Femur (tissue), 1 donor: ENCODE data around the gene USPL1.
"Not testable (repeated sequence)": the region's sequence is repeated elsewhere in the genome, so short reads cannot be mapped to it uniquely, and the experiment has no call there.

ENCODE experiments used
- DNase-seq: peaks from one replicate; pipeline ENCODE4 v3.0.0-alpha.2; 2017

The USPL1 gene

GRCh38 chr13:30617315-30618185, at the start of gene USPL1:
Gene USPL1 (plus strand): TSS chr13:30617920. CDS start chr13:30621141, 3,221 bp downstream.
- peak; percentile 100 for DNase-seq

DNA sequence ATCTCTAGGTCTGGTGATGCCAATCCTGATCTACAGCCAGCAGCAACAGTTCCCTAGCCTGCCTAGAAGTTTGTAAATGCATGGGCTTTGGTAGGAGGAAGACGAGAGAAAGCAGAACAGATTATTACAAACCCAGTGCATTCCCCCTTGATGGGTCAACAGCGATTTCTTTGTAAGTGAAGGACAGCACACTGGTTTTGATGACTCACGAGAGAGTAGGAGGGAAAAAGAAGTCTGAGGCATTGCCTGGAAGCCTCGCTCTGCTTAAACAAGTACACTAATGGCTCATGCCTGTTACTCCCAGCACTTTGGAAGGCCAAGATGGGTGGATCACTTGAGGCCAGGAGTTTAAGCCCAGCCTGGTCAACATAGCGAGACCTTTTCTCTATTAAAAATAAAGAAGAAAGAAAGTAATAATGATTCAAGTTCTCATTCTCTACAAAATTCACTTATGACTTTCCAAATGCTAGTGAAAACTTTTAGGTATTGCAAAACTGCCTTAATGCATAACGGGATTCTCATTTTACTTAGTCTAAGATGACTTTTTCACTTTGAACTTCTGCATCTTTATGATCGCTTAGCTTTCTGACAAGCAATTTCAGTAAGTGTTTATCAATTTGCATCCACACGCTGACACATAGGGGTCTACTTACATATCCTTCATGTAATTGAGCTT, 47.7 kb upstream of the USPL1 start:
- DNase-seq = peak; percentile 28

DNA sequence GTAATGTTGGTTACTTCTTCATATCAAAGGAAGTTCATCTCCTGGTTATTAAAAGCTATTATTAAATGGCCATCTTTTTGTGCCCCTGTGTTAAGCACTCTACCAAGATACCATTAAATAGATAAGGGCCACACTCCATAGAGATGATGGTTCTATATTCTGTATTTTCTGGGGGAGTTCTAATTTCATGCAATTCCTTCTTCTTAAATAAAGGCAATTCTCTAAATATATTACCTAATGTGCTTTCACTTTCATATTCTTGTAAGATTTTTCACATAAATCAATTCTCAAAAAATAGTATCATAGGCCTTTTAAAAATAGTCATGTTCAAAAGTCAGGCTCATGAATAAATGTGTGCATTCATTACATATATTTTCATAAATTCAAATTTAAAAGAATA, 47.0 kb upstream of the USPL1 start:
- no peak for DNase-seq

DNA sequence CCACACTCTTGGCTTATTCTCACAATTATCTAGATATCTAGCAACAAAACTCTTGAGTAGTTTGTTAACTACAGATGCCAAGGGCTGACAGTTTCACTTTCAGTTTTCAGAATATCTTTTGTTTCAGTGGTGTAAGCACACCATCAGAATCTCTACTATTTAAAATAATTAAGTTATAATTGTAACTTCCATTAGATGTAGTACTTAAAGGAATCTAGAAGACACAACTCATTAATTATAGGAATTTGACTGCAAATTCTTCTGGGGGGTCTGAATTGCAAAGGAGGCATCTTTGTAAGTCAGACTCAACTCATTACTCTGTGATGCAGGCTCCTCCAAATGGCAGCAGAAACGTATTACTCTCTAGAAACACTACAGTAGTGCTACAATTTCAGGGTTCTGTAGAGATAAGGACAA, 44.9 kb upstream of the USPL1 start:
- DNase-seq = peak; percentile 37

- no peak for DNase-seq
These were observed 41.2 kb upstream of the USPL1 start for GRCh38 chr13:30576528-30576927.

GRCh38 chr13:30577401-30577852, 40.3 kb upstream of the USPL1 start:
- DNase-seq = no peak

DNA sequence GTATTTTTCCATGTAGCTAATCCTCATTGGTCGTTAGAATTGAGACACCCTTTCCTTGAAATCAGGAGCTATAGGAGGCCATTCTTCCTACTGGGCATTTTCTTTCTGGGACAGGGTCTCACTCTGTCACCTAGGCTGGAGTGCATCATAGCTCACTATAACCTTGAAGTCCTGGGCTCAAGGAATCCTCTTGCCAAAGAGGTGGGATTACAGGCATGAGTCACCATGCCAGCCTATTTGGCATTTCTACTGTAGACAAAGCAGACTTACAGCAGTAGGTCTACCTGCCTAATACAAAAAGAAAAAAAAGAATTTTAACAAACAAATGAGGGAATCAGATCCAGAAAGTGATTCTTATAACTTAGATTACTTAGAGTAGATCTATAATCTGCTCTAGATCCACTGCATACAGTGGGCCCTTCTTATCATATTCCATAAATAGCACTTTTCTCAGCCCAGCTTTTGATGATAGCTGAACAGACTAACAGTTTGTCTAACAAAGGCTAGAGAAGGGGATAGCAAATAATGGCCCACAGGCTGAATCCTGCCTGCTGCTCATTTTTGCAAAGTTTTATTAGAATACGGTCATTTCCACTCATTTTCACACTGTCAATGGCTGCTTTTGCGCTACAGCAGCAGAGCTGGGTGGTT, 36.7 kb upstream of the USPL1 start:
- no peak for DNase-seq

DNA sequence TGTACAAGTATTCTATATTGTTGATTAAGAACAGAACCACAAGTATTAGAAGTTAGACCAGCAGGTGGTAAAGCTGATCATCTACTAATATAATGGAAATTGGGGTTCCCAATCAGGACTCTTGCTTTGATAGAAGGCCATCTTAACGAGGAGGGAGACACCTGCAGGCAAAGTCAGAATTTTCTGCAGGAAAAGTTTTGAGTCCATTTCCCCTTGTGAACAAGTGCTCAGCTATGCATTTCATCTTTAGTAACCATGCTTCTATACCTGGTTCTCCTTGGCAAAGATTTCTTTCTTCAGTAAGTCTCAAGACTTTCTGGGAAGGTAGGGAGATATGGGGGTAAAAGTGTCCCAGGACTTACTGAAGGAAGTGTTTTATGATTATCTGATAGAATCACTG, 36.1 kb upstream of the USPL1 start:
- no peak for DNase-seq

GRCh38 chr13:30584051-30584731, 33.5 kb upstream of the USPL1 start:
- DNase-seq = no peak

GRCh38 chr13:30585748-30586262, 31.9 kb upstream of the USPL1 start:
- DNase-seq = no peak

GRCh38 chr13:30587231-30587630, 30.5 kb upstream of the USPL1 start:
- DNase-seq = no peak

GRCh38 chr13:30587739-30588138, 30.0 kb upstream of the USPL1 start:
- DNase-seq = no peak

DNA sequence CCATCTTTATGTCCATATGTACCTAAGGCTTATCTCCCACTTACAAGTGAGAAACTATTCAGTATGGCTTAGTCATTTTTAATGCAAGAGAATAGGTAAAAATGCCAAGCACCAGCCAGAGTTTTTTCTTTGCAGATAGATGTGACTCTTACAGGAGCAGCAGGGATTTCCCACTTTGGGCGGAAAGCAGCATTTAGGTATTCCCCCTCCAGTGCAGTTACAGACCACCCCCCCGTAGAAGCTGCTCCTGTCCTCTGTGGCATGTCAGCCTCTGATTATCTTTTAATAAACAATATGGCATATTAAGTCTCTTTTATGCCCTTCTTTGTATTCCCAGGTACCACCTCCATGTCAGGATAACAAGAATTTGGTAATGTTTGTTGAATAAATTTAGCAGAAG, 24.7 kb upstream of the USPL1 start:
- DNase-seq = no peak

DNA sequence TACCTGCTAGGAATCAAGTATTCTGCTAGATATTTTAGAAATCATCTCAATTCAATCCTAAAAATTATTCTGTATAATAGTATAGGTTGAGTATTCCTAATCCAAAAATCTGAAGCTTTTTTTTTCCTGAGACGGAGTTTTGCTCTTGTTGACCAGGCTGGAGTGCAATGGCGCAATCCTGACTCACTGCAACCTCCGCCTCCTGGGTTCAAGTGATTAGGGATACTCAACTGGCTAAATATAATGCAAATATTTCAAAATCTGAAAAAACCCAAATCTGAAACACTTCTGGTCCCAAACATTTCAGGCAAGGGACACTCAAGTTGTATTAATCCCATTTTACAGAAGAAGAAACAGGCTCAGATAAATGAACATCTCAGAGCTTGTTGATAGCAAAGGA, 17.2 kb upstream of the USPL1 start:
- no peak for DNase-seq

DNA sequence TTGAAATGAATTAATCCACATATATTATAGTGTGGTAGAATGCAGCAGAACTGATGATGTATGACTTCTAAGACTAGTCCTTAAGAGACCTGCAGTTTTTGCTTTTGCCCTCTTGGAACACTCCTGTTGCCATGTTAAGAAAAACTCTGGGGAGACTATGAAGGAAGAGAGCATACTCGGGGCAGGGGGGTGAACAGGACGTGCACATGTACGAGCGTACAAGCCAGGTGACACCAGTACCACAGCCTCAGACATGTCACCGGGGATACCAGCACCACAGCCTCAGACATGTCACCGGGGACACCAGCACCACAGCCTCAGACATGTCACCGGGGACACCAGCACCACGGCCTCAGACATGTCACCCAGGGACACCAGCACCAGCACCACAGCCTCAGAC, 15.9 kb upstream of the USPL1 start:
- DNase-seq = no peak

- no peak for DNase-seq
These were observed 12.7 kb upstream of the USPL1 start for GRCh38 chr13:30605052-30605451.

GRCh38 chr13:30607186-30607585, 10.5 kb upstream of the USPL1 start:
- not testable (repeated sequence) for DNase-seq

DNA sequence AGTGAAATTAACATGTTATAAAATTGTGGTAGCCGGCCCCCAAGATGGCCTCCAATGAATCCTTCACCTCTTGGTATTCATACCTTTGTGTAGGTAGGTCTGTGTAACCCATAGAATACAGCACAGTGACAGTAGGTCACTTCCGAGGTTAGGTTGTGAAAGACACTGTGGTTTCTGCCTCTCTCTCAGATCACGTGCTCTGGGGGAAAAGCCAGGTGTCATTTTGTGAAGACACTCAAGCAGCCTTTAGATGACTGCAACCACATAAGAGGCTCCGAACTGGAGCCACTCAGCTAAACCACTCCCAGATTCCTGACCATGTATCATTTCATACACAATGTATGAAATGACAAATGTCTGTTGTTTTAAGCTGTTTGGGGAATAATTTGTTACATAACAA, 9.8 kb upstream of the USPL1 start:
- no peak for DNase-seq

DNA sequence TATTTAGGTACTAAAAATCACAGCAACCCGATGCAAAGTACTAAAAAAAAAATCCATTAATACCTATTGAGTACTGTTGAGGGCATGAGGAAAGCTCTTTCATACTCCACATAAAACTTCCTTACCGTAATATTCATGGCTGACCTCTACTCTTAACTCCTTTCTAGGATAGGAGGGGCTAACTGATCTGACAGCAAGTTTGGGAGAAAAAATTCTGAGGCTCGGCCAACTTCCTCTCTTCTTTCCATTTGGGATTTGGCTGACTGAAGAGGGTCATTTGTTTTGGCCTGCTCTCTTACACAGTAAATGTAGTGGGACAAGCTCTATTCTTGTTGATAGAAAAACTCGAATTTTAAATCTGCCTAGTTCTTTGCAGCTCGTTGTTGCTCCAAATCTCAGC, 9.4 kb upstream of the USPL1 start:
- peak; percentile 69 for DNase-seq

DNA sequence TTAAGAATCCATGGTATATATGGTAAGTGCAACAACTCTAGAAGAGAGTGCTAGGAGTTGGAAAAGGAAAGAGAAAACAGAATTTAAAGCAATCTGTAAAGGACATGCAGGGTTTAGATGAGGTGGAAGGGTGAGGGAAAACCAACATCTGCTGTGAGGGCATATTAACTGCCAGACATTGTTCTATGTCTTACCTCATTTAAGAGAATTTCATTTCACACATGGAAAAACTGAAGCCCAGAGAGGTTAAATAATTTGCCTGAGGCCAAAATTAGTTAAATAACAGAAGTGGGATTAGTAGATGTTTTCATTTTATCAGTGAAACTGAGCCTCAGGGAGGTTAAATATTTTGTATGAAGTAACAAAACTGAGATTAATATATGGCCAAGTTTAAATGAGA, 7.4 kb upstream of the USPL1 start:
- DNase-seq = no peak

DNA sequence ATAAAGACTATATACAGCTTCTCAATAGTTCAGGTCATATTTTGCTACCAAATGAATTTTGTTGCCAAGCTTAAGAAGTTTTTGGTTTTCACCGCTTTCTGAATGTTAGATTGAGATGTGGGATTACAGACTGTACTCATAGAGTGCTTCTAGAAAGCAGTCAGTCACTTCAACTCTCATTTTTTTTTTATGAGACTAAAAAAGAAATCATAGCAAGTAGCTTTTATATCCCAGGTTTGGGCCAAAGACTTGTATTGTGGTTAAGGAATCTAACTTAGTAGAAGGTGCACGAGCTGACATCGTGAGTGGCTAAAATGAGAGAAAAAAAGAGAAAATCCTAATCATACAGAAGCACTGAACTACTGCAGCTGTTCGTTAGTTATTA, 2.2 kb upstream of the USPL1 start:
- no peak for DNase-seq

DNA sequence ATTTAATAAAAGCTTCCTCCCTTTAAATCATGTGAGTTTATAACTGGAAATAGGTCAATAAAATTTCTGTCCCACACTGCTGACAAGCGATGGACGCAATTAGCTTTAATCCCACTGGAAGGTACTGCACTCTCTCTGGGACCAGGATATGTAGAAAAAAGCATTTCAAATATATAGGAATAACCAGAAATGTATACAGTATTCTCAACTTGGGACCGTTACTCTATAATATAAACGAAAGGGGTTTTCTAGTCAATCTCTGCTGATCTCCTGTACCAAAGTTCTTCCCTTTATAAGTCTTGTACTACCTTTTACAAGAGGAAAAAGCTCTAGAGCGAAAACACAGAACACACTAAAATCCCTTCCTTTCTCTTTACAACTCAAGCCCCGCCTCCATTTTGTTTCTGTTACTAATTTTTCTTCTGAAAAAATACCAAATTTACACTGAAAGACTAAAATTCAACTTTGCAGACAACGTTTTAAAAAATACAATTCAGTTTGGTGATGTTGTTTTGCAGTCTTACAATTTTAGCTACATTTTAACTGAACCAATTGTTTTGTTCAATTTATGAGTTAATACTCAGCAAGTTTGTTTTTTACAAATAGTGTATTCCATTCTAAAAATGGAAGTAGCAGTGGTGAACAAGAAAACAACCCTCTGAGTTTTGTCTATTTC, 1.7 kb upstream of the USPL1 start:
- no peak for DNase-seq
